Testis (tissue), 3 donors: Measurements from ENCODE around the gene CFB. TPM values are rescaled to one million over a fixed set of nuclear protein-coding genes. Genes with fewer than 3 reads are reported as not detected.
"Not testable (repeated sequence)": the region's sequence is repeated elsewhere in the genome, so short reads cannot be mapped to it uniquely, and the experiment has no call there.

Source experiments
- DNase-seq: peaks from one replicate; pipeline ENCODE4 v3.0.0-alpha.2; 2019
- H3K27ac ChIP-seq, 2 donors: fragments of 200-600 bp; sonication (generic); one replicate each; pipeline ENCODE4 v1.5.1; 2019
- H3K27me3 ChIP-seq: fragments of 200-600 bp; sonication (generic); one replicate; pipeline ENCODE4 v1.5.1; 2019
- H3K36me3 ChIP-seq: fragments of 200-600 bp; sonication (generic); one replicate; pipeline ENCODE4 v1.5.1; 2017; ENCODE audit warnings: low read depth; ENCODE audit errors: missing control alignments
- H3K4me1 ChIP-seq: fragments of 200-600 bp; sonication (generic); one replicate; pipeline ENCODE4 v1.5.1; 2019
- H3K4me3 ChIP-seq, 2 donors: fragments of 200-600 bp; sonication (generic); one replicate each; pipeline ENCODE4 v1.5.1; 2017 to 2019
- H3K9me3 ChIP-seq: fragments of 200-600 bp; sonication (generic); one replicate; pipeline ENCODE4 v1.5.1; 2017
- CTCF ChIP-seq, 3 experiments: fragments of 450-650 bp in 2 of 3; fragments of 200-600 bp in 1 of 3; sonication (generic) in 1 of 3; IDR thresholded peaks; one replicate each; pipeline ENCODE4 v1.5.1; 2016 to 2019; ENCODE audit warnings: antibody characterized with exemption in 3 of 3, mild to moderate bottlenecking in 2 of 3, moderate library complexity in 1 of 3
- POLR2A ChIP-seq: fragments of 450-650 bp; IDR thresholded peaks from one replicate; pipeline ENCODE4 v1.6.1; 2017; ENCODE audit warnings: antibody characterized with exemption, mild to moderate bottlenecking, moderate library complexity
- WGBS, 2 donors: methylation state at CpG; one replicate each; pipeline ENCODE4 v1.1.5; 2018; 5-methylcytosine and 5-hydroxymethylcytosine counted together
- intact Hi-C: fragments of 100-400 bp; cut with DNase I; formaldehyde crosslinking; loops from one replicate; pipeline ENCODE4 v1.15.1; 2023; ENCODE audit warnings: low total_unique reads
- polyA plus RNA-seq: library from polyadenylated mRNA; stranded (reverse); fragments of 350-450 nt; fragmentation: Illumina TruSeq; extraction: RNeasy Lipid Tissue Mini Kit (QIAGEN cat#74804); gene quantifications from one replicate; pipeline ENCODE4 v1.2.3, GENCODE V29; 2014; ENCODE audit warnings: low read depth, low replicate concordance; ENCODE audit not compliant: insufficient read depth
- total RNA-seq, 2 donors: library from RNA; depleted of rRNA; stranded (reverse); fragments of >200 nt; gene quantifications; one replicate each; pipeline ENCODE4 v1.2.3, GENCODE V29; 2016

CFB gene
- total and polyA plus RNA-seq, 3 donors from 2014 or later, result 4.8 to 38.6 (median 5.8) TPM

GRCh38 chr6:31906122-31906521 lies 39.8 kb upstream of the CFB start:
- H3K36me3 ChIP-seq, result no peaks in the 10 kb centered on the region
- H3K27me3 ChIP-seq, result no peaks in the 10 kb centered on the region
- 52 to 57% methylated on average over 4 of the region's 4 CpGs for whole genome bisulfite sequencing, 2 donors
- no peak overlapping the region for H3K27ac ChIP-seq
- TF ChIP-seq CTCF (IDR thresholded peaks at IDR 0.05) (no peak), POLR2A (no peak)
- DNase-seq, result no peak
- intact Hi-C loops, result no loop called here
- peaks cover 28% of the 10 kb centered on the region for H3K4me1 ChIP-seq
- H3K9me3 ChIP-seq, result no peaks in the 10 kb centered on the region
- no peak overlapping the region for H3K4me3 ChIP-seq

- H3K36me3 ChIP-seq, intact Hi-C loops, DNase-seq, H3K9me3 ChIP-seq, H3K27me3 ChIP-seq, H3K4me3 ChIP-seq, H3K27ac ChIP-seq: not testable (repeated sequence)
- H3K4me1 ChIP-seq, result peaks cover 24% of the 10 kb centered on the region
- WGBS, 2 donors, result 81 to 84% methylated on average over 8 of the region's 8 CpGs
Observed at GRCh38 chr6:31906727-31907126, 39.2 kb upstream of the CFB start.

GRCh38 chr6:31907158-31907813 lies 38.6 kb upstream of the CFB start:
- peak; percentile 57 for DNase-seq
- 51 to 59% methylated on average over 7 of the region's 7 CpGs for WGBS, 2 donors
- intact Hi-C loops, result no loop called here

GRCh38 chr6:31908255-31908654 lies 37.6 kb upstream of the CFB start:
- intact Hi-C loops, H3K27ac ChIP-seq, H3K9me3 ChIP-seq, H3K4me3 ChIP-seq, DNase-seq, H3K36me3 ChIP-seq, H3K27me3 ChIP-seq: not testable (repeated sequence)
- H3K4me1 ChIP-seq, result peaks cover 17% of the 10 kb centered on the region
- 86 to 88% methylated on average over 5 of the region's 5 CpGs for WGBS, 2 donors

More at GRCh38 chr6:31907158-31907813, 38.6 kb upstream of the CFB start:
- Histone ChIP-seq H3K9me3 (no peaks in the 10 kb centered on the region), H3K4me1 (peaks cover 24% of the 10 kb centered on the region), H3K4me3 (no peak overlapping the region), H3K27ac (no peak overlapping the region), H3K36me3 (no peaks in the 10 kb centered on the region), H3K27me3 (no peaks in the 10 kb centered on the region)
- TF ChIP-seq POLR2A (no peak), CTCF (IDR thresholded peaks at IDR 0.05) (no peak)

GRCh38 chr6:31908791-31909190 lies 37.1 kb upstream of the CFB start:
- no peak for TF ChIP-seq CTCF (IDR thresholded peaks at IDR 0.05)
- TF ChIP-seq POLR2A, result no peak
- H3K36me3 ChIP-seq, result no peaks in the 10 kb centered on the region
- H3K27me3 ChIP-seq, result no peaks in the 10 kb centered on the region
- DNase-seq, result no peak
- no peaks in the 10 kb centered on the region for H3K9me3 ChIP-seq
- no peak overlapping the region for H3K27ac ChIP-seq
- WGBS, 2 donors, result 69 to 72% methylated on average over 4 of the region's 4 CpGs
- peaks cover 11% of the 10 kb centered on the region for H3K4me1 ChIP-seq
- intact Hi-C loops, result no loop called here
- H3K4me3 ChIP-seq, result no peak overlapping the region

- intact Hi-C loops, H3K27ac ChIP-seq: not testable (repeated sequence)
- 89 to 90% methylated on average over 7 of the region's 7 CpGs for WGBS, 2 donors
Observed at GRCh38 chr6:31909298-31909697, 36.6 kb upstream of the CFB start.

More at GRCh38 chr6:31909298-31909697, 36.6 kb upstream of the CFB start:
- H3K36me3 ChIP-seq, DNase-seq, H3K9me3 ChIP-seq, H3K27me3 ChIP-seq, H3K4me3 ChIP-seq, H3K4me1 ChIP-seq: not testable (repeated sequence)
